ENCODE results near the gene SETD6. TPM values are rescaled to one million over a fixed set of nuclear protein-coding genes. Genes with fewer than 3 reads are reported as not detected.

SETD6 gene
- total and polyA plus RNA-seq, 9 of the 15 experiments (the other 6 are each of a cell fraction or from before 2014, with no cell fraction given) = 9.2 to 40.9 (median 19.8) TPM

DNA sequence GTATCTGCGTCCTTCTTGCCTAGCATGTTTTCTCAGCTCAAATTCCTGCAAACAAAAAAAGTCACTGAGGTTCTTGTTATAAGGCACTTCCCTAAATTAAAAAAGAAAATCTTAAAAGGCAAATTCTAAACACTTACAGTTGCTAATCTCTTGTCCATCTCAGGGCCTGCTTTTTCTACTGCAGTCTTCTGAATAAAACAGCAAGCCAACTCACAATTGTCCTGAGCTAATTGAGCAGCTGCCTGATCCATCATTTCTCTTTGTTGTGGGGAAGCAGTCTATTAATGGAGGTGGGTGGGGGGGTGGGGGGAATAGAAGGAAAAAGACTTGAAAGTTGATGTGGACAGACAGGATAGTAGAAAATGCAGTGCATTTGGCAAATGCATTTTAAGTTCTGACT, 27.0 kb downstream of the SETD6 start:
- Histone ChIP-seq H3K9ac (ENCODE audit: insufficient read depth in 1 of 2, low read depth in 2 of 2, low read length in 2 of 2) (no peak overlapping the region), H3K4me3 (no peak overlapping the region), H3K36me3 (ENCODE audit: control insufficient read depth, insufficient read depth, low read length) (peaks cover 99% of the 10 kb centered on the region), H3K27ac (ENCODE audit: extremely low read depth, low read depth, low read length) (no peak overlapping the region), H3K27me3 (ENCODE audit: control insufficient read depth in 2 of 2, insufficient read depth in 2 of 2, low read length in 2 of 2) (no peaks in the 10 kb centered on the region), H4K20me1 (replicated peaks; ENCODE audit: control insufficient read depth, insufficient read depth, low read length) (0 out of 2 replicates have a peak, but pooled peaks cover 3% of the 10 kb centered on the region), H3K4me1 (replicated peaks in 1 of 2; ENCODE audit: control insufficient read depth in 2 of 2, insufficient read depth in 2 of 2, low read length in 2 of 2) (no peaks in the 10 kb centered on the region), H3K79me2 (ENCODE audit: control insufficient read depth, insufficient read depth, low read length) (0 out of 3 replicates have a peak, but pooled peaks cover 2% of the 10 kb centered on the region), H3K9me3 (replicated peaks; ENCODE audit: control insufficient read depth, insufficient read depth, low read depth, low read length) (no peaks in the 10 kb centered on the region), H2AFZ (ENCODE audit: low read depth, low read length) (no peak overlapping the region), H3K9me1 (ENCODE audit: control insufficient read depth, insufficient read depth, low read length) (no peaks in the 10 kb centered on the region), H3K4me2 (ENCODE audit: insufficient read depth, low read length) (no peak overlapping the region)
- ChIA-PET POLR2A (interaction anchor here (2.0 kb wide), 1 partner anchor 22 kb away, joined by 7 read pairs; no protein-coding TSS in a partner anchor), CTCF (ENCODE audit: low intra/inter-chr PET ratio) (no interaction called here)
- intact Hi-C loops (cut with micrococcal nuclease) = loop anchor here (5.0 kb wide), 1 partner anchor 35 kb away; no protein-coding TSS in a partner anchor
- in situ Hi-C loops (cut with MboI) = no loop called here
- no TSS peak for BruUV-seq (replicated peaks)
- 94% methylated on average over 1 of the region's 1 CpG for WGBS (ENCODE audit: insufficient coverage, low coverage, missing lambda C conversion rate)
- ATAC-seq (no peak), FAIRE-seq (no peak), DNase-seq (ENCODE audit: extremely low read depth in 1 of 4, low spot score in 3 of 4) (no peak)
- TF ChIP-seq ZNF24 (IDR thresholded peaks at IDR 0.05) = no peak
- no peak for TF ChIP-seq PCBP2 (IDR thresholded peaks at IDR 0.05; ENCODE audit: low read depth, low read length, poor library complexity, severe bottlenecking)
- TF ChIP-seq, protein P1, sequence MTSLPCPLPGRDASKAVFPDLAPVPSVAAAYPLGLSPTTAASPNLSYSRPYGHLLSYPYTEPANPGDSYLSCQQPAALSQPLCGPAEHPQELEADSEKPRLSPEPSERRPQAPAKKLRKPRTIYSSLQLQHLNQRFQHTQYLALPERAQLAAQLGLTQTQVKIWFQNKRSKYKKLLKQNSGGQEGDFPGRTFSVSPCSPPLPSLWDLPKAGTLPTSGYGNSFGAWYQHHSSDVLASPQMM (CRISPR knock-in tag; IDR thresholded peaks at IDR 0.05) = no peak
- TF ChIP-seq SMAD1 (IDR thresholded peaks at IDR 0.05; ENCODE audit: low read depth, low read length, partially characterized antibody) = no peak
- TF ChIP-seq ZC3H4 (CRISPR knock-in tag; IDR thresholded peaks at IDR 0.05; ENCODE audit: borderline replicate concordance) = no peak
- no peak for TF ChIP-seq CEBPB (tag; IDR thresholded peaks at IDR 0.05)
- no peak for TF ChIP-seq ZFP30 (CRISPR knock-in tag; IDR thresholded peaks at IDR 0.05; ENCODE audit: borderline replicate concordance)
- TF ChIP-seq, protein P2, sequence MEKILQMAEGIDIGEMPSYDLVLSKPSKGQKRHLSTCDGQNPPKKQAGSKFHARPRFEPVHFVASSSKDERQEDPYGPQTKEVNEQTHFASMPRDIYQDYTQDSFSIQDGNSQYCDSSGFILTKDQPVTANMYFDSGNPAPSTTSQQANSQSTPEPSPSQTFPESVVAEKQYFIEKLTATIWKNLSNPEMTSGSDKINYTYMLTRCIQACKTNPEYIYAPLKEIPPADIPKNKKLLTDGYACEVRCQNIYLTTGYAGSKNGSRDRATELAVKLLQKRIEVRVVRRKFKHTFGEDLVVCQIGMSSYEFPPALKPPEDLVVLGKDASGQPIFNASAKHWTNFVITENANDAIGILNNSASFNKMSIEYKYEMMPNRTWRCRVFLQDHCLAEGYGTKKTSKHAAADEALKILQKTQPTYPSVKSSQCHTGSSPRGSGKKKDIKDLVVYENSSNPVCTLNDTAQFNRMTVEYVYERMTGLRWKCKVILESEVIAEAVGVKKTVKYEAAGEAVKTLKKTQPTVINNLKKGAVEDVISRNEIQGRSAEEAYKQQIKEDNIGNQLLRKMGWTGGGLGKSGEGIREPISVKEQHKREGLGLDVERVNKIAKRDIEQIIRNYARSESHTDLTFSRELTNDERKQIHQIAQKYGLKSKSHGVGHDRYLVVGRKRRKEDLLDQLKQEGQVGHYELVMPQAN (IDR thresholded peaks at IDR 0.05; ENCODE audit: borderline replicate concordance) = no peak
- TF ChIP-seq, protein P3, sequence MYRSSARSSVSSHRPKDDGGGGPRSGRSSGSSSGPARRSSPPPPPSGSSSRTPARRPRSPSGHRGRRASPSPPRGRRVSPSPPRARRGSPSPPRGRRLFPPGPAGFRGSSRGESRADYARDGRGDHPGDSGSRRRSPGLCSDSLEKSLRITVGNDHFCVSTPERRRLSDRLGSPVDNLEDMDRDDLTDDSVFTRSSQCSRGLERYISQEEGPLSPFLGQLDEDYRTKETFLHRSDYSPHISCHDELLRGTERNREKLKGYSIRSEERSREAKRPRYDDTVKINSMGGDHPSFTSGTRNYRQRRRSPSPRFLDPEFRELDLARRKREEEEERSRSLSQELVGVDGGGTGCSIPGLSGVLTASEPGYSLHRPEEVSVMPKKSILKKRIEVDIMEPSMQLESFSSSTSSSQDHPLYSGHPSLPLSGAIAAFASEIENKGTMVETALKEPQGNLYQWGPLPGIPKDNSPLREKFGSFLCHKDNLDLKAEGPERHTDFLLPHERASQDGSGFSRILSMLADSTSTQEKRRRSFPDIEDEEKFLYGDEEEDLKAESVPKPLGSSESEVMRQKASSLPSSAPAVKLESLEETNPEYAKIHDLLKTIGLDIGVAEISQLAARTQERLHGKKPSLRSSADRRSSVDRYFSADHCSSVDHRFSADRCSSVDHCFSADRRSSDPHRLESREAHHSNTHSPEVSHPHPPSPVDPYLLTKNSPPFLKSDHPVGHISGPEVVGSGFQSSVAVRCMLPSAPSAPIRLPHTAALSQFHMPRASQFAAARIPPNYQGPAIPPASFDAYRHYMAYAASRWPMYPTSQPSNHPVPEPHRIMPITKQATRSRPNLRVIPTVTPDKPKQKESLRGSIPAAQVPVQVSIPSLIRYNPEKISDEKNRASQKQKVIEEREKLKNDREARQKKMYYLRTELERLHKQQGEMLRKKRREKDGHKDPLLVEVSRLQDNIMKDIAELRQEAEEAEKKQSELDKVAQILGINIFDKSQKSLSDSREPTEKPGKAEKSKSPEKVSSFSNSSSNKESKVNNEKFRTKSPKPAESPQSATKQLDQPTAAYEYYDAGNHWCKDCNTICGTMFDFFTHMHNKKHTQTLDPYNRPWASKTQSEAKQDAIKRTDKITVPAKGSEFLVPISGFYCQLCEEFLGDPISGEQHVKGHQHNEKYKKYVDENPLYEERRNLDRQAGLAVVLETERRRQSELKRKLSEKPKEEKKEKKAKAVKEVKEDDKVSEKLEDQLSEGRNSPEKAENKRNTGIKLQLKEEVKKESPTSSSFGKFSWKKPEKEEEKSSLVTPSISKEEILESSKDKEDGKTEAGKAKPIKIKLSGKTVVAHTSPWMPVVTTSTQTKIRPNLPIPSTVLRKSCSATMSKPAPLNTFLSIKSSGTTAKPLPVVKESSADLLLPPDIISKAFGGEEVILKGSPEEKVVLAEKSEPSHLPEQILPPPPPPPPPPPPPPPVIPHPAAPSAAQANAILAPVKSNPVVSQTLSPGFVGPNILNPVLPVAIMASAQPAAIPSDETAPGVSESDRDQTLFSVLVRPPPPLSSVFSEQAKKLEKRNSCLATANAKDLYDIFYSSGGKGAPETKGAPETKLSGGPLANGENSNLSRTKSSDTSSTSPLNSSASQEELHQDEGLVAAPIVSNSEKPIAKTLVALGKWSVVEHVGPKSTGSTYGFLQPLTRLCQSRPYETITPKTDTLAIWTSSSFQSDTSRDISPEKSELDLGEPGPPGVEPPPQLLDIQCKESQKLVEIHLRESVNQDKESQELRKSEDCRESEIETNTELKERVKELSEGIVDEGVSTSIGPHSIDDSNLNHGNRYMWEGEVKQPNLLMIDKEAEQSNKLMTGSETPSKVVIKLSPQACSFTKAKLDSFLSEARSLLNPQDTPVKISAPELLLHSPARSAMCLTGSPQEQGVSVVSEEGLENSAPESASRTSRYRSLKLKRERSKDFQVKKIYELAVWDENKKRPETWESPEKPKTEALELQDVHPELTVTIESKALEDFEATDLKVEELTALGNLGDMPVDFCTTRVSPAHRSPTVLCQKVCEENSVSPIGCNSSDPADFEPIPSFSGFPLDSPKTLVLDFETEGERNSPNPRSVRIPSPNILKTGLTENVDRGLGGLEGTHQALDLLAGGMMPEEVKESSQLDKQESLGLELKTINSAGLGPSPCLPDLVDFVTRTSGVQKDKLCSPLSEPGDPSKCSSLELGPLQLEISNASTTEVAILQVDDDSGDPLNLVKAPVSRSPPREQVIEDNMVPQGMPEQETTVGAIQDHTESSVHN (IDR thresholded peaks at IDR 0.05; ENCODE audit: borderline replicate concordance in 1 of 2, low read depth in 1 of 2) = no peak
- TF ChIP-seq, protein P4, sequence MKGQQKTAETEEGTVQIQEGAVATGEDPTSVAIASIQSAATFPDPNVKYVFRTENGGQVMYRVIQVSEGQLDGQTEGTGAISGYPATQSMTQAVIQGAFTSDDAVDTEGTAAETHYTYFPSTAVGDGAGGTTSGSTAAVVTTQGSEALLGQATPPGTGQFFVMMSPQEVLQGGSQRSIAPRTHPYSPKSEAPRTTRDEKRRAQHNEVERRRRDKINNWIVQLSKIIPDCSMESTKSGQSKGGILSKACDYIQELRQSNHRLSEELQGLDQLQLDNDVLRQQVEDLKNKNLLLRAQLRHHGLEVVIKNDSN (CRISPR knock-in tag; IDR thresholded peaks at IDR 0.05) = no peak
- TF ChIP-seq SRF (CRISPR knock-in tag; IDR thresholded peaks at IDR 0.05) = no peak
